ENCODE results near the gene LRP4.

Gene LRP4

DNA sequence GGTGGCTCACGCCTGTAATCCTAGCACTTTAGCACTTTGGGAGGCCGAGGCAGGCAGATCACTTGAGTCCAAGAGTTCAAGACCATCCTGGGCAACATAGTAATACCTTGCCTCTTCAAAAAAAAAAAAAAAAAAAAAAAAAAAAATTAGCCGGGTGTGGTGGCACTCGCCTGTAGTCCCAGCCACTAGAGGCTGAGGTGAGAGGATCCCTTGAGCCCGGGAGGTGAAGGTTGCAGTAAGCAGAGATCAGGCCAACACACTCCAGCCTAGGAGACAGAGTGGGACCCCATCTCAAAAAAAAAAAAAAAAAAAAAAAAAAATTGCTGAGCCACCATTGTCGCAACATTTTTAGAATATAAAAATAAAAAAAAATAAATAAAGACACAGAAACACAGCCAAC lies 79.8 kb downstream of the LRP4 start:
- no peak for DNase-seq

DNA sequence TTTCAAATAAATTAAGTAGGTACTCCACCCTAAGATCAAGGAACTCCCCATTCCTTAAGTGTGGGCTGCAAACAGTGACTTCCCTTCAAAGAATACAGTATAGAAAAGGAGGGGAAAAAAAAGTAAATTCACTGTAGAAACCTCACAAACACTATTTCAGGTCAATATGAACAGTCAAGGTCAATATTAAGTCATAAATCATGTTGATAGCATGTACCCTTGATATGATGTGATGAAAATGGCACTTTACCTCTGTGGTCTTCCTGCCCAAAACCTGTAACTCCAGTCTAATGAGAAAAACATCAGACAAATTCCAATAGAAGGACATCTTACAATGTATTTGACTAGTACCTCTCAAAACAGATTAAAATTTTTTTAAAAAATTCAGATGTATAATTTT lies 80.5 kb downstream of the LRP4 start:
- no peak for DNase-seq

DNA sequence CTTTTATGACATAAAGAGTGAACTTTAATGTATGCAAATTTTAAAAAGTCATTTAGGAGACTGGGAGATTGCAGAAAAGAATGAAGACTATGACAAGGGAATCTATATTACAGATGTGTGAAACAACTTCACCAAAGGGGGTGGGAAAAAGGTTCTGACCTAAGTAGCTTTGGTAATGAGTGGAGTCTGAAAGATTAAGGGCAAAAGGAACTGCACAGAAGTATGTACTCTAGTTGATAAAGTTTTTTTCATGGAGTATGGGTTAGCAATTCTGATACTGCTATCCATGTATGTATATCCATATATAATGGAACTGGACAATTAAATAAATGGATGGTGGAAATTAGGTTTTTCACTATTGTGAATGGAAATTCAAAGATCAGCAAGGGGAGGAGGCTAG lies 81.5 kb downstream of the LRP4 start:
- peak; percentile 25 for DNase-seq

DNA sequence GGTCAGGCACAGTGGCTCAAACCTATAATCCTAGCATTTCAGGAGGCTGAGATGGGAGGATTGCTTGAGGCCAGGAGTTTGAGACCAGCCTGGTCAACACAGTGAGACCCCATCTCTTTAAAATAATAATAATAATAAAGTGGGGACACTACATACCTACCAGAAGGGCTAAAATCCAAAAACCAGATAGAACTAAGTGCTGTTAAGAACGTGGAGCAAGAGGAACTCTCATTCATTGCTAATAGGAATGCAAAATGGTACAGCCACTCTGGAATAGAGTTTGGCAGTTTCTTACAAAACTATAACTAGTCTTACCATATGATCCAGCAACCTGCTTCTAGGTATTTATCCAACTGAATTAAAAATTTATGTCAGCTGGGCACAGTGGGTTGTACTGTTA lies 81.9 kb downstream of the LRP4 start:
- no peak for DNase-seq

DNA sequence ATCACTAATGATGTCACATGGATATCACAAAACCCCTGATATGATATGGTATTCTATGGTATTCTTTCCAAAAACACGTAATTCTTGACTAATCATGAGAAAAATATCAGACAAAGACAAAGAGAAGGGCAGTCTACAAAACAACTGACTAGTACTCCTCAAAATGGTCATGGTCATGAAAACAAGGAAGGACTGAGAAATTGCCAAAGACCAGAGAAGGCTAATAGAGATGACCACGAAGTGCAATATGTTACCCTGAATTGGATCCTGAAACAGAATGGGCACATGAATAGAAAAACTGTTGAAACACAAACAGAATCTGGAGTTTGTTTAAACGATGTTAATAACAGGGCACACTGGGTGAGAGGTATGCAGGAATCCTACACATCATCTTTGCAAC lies 82.5 kb downstream of the LRP4 start:
- DNase-seq, result no peak

DNA sequence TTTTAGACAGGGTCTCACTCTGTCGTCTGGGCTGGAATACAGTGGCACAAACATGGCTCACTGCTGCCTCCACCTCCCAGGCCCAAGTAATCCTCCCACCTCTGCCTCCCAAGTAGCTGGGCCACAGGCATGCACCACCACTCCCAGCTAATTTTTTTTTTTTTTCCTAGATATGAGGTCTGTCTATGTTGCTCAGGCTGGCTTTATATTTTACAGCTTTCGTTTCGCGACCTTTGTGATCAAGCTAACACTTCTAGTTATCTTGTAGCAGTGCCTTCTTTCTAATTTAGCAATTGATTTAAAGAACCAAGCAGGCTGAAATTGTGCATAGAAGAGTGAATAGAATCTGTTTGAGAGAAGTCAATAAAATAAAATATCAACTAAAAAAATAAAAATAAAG lies 83.5 kb downstream of the LRP4 start:
- no peak for DNase-seq

DNA sequence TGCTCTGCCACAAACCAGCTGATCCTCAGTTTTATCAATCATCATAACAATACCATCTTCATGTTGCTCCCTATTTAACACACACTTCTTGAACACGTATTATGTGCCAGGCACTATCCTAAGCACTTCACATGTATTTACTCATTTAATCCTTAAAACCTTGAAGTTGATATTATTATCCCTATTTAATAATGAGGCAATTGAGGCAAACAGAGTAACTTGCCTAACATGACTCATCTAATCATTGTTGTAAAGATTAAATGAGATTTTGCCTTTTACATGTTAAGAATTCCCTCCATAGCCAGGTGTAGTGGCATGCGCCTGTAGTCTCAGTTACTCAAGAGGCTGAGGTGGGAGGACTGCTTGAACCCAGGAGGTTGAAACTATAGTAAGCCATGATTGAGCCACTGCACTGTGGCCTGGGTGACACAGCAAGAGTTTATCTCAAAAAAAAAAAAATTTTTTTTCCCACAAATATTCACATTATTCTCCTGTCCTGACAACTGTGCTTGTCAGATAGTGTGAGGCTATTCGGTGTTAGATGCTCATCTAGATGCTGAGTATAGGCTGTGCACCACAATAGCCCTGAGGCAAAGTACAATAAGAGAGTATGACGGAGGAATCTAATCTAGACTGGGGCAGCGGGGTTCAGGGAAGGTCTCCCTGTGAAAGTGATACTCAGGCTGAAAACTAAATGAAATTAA lies 85.7 kb downstream of the LRP4 start:
- peak; percentile 88 for DNase-seq

DNA sequence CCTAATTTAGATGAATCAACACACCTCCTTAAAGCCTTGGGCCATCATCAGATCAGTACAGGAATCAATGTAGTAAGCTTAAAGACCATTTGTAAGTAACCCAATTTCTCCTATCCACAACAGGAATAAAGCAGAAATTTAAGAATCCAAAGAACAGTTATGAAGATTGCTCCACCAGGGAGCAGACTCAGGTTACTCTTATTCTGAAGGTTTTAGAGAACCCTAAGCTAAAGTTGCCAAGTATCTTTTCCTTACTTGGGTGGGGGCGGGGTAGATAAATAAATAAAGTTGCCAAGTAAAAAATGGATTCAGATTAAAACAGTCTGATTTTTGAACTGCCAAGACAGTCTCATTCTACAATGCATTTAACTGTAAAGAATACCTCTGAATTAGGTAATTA lies 90.4 kb downstream of the LRP4 start:
- DNase-seq, result peak; percentile 16

DNA sequence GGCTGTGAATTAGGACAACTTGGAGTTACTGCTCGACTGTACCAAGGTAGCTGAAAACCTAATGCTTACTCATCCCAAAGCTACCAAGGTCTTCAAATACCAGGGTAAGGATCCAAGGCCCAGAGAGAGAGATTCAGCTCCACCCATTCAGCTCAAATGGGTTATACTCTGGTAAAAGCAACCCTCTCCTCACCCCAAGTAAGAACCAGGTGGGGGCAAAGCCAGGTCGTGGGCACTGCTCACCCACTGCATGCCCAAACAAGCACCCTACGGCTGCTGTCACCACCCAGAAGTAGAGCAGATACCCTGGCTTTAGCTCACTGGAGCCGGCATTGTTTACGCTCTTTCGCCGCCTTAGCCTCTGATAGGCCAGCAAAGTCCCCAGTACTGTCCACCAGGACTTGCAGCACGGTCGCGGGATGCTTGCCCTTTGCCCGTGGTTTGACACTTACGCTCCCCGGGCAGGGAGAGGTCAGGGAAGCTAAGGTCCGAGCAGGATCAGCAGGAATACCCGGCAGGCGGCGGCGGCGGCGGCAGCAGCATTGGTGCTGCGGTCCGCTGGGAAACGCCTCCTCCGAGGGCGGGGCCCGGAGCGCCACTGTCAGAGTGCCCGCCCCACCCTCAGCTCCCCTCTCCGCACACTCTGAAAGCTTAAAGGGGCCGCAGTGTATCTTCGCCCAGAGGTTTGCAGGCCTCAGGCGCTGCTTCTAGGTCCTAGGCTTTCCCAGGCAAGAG lies 91.9 kb downstream of the LRP4 start:
- peak; percentile 80 for DNase-seq

DNA sequence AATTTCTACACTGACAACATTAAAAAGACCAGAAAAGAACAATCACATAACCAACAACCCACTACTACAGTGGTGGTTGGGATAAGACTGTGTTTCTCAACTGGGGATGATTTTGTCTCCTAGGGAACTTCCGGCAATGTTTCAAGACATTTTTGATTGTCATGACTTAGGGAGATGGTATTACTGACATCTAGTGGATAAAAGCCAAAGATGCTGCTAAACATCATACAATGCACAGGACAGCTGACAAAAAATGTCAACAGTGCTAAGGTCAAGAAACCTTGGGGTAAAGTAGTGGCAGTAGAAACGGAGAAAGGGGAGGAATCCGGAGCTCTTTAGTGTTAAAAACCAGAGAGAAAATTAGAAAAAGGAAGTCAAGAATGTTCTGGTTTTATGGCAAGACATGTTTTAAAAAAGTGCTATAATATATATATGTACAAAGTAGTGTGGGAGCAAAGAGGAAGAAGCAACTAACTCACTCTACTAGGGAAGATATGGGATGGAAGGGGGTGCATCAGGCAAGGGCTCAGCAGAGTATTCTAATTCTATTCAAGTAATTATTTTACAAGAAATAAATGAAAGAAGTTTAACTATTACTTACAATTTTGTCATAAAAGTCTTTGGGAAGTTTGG lies 109.4 kb downstream of the LRP4 start:
- peak; percentile 67 for DNase-seq
